ENCODE measurements around the gene SEC14L1.
"Not testable (repeated sequence)": the region's sequence is repeated elsewhere in the genome, so short reads cannot be mapped to it uniquely, and the experiment has no call there.

The SEC14L1 gene

GRCh38 chr17:77142689-77143088 lies 1.9 kb downstream of the SEC14L1 start:
- DNase-seq, result no peak

GRCh38 chr17:77143306-77143705 lies 2.5 kb downstream of the SEC14L1 start:
- no peak for DNase-seq

GRCh38 chr17:77144227-77144626 lies 3.5 kb downstream of the SEC14L1 start:
- DNase-seq, result no peak

- no peak for DNase-seq
These were observed 4.4 kb downstream of the SEC14L1 start for GRCh38 chr17:77145224-77145611.

- no peak for DNase-seq
These were observed 5.0 kb downstream of the SEC14L1 start for GRCh38 chr17:77145612-77146245.

GRCh38 chr17:77146246-77146632 lies 5.5 kb downstream of the SEC14L1 start:
- no peak for DNase-seq

GRCh38 chr17:77146882-77147281 lies 6.1 kb downstream of the SEC14L1 start:
- DNase-seq, result no peak

GRCh38 chr17:77147357-77147801 lies 6.6 kb downstream of the SEC14L1 start:
- no peak for DNase-seq

GRCh38 chr17:77148077-77148939 lies 7.5 kb downstream of the SEC14L1 start:
- DNase-seq, result no peak

GRCh38 chr17:77148940-77149510 lies 8.3 kb downstream of the SEC14L1 start:
- no peak for DNase-seq

GRCh38 chr17:77150196-77150595 lies 9.4 kb downstream of the SEC14L1 start:
- DNase-seq, result no peak

GRCh38 chr17:77151186-77151585 lies 10.4 kb downstream of the SEC14L1 start:
- DNase-seq, result no peak

- DNase-seq, result not testable (repeated sequence)
These were observed 11.3 kb downstream of the SEC14L1 start for GRCh38 chr17:77152056-77152455.

GRCh38 chr17:77153472-77153871 lies 12.7 kb downstream of the SEC14L1 start:
- no peak for DNase-seq

- DNase-seq, result no peak
These were observed 13.3 kb downstream of the SEC14L1 start for GRCh38 chr17:77153999-77154586.

- DNase-seq, result no peak
These were observed 14.4 kb downstream of the SEC14L1 start for GRCh38 chr17:77155125-77155524.

- not testable (repeated sequence) for DNase-seq
These were observed 17.0 kb downstream of the SEC14L1 start for GRCh38 chr17:77157766-77158165.

- no peak for DNase-seq
These were observed 19.5 kb downstream of the SEC14L1 start for GRCh38 chr17:77160091-77160874.

- DNase-seq, result no peak
These were observed 20.2 kb downstream of the SEC14L1 start for GRCh38 chr17:77160875-77161530.

GRCh38 chr17:77161953-77162352 lies 21.2 kb downstream of the SEC14L1 start:
- DNase-seq, result no peak

GRCh38 chr17:77163001-77163400 lies 22.2 kb downstream of the SEC14L1 start:
- no peak for DNase-seq
